Nephron (organoid): ENCODE results near the gene SEC23B.

Experiments used
- H3K27ac Mint-ChIP-seq, 3 experiments: 2 replicates each; pipeline ENCODE4 v1.8.0; 2020; ENCODE audit warnings: mixed read lengths in 3 of 3, mild to moderate bottlenecking in 2 of 3, moderate library complexity in 1 of 3
- H3K27me3 Mint-ChIP-seq: 2 replicates; pipeline ENCODE4 v1.8.0; 2021; ENCODE audit warnings: low read depth, mild to moderate bottlenecking, moderate library complexity, mixed read lengths
- H3K36me3 Mint-ChIP-seq: 2 replicates; pipeline ENCODE4 v1.8.0; 2020; ENCODE audit warnings: low read depth, mixed read lengths
- H3K4me1 Mint-ChIP-seq: 2 replicates; pipeline ENCODE4 v1.8.0; 2020; ENCODE audit warnings: mixed read lengths
- H3K4me3 Mint-ChIP-seq, 3 experiments: 2 replicates each; pipeline ENCODE4 v1.8.0; 2020; ENCODE audit warnings: mild to moderate bottlenecking in 3 of 3, mixed read lengths in 3 of 3, moderate library complexity in 2 of 3
- H3K9me3 Mint-ChIP-seq: 2 replicates; pipeline ENCODE4 v1.8.0; 2020; ENCODE audit warnings: mixed read lengths
- CTCF ChIP-seq, 3 experiments: fragments of 200-600 bp; sonication (generic); IDR thresholded peaks; one replicate each; pipeline ENCODE4 v1.5.0; 2021; ENCODE audit warnings: antibody characterized with exemption in 3 of 3; ENCODE audit not compliant: unreplicated experiment in 3 of 3

The SEC23B gene

GRCh38 chr20:18596270-18596669 is 88.5 kb downstream of the SEC23B start:
- no peak overlapping the region for H3K27ac Mint-ChIP-seq
- no peaks in the 10 kb centered on the region for H3K27me3 Mint-ChIP-seq
- H3K36me3 Mint-ChIP-seq = peaks cover 39% of the 10 kb centered on the region
- H3K4me3 Mint-ChIP-seq = no peak overlapping the region
- no peak for TF ChIP-seq CTCF (IDR thresholded peaks at IDR 0.05; ENCODE audit: unreplicated experiment in 3 of 3)
- no peaks in the 10 kb centered on the region for H3K4me1 Mint-ChIP-seq
- peaks cover 10% of the 10 kb centered on the region for H3K9me3 Mint-ChIP-seq

- H3K4me3 Mint-ChIP-seq = no peak overlapping the region
- H3K27me3 Mint-ChIP-seq = peaks cover 4% of the 10 kb centered on the region
- TF ChIP-seq CTCF (IDR thresholded peaks at IDR 0.05; ENCODE audit: unreplicated experiment in 3 of 3) = no peak
- H3K36me3 Mint-ChIP-seq = peaks cover 13% of the 10 kb centered on the region
- H3K27ac Mint-ChIP-seq = no peak overlapping the region
- peaks cover 4% of the 10 kb centered on the region for H3K9me3 Mint-ChIP-seq
- H3K4me1 Mint-ChIP-seq = no peaks in the 10 kb centered on the region
Observed at GRCh38 chr20:18609741-18610140, 102.0 kb downstream of the SEC23B start.
